GM12872 (cell line): ENCODE data around the gene MYO1F.

Experiments
- CTCF ChIP-seq: IDR thresholded peaks from 3 replicates; pipeline ENCODE4 v1.5.1; 2011; ENCODE audit warnings: low read depth, mild to moderate bottlenecking, low read length, moderate library complexity; ENCODE audit not compliant: insufficient read depth

Gene MYO1F

DNA sequence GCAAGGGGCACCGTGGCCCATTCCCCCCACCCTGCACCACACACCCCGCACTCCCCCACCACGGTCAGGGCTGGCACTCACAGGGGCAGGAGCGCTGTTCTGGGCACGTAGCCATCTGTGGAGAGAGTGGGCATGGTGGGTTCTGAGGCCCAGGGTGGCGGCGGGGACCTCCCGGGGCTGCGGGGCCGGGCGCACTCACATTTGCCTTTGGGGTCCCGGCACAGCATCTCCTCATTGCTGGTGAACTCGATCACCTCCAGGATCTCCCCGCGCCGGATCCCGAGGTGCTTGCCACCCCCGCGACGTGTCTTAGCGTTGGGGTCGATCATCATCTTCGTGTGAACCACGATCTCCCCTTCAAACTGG is 86.9 kb downstream of the MYO1F start:
- no peak for TF ChIP-seq CTCF

- no peak for TF ChIP-seq CTCF
Measured at GRCh38 chr19:8489561-8490394, 87.5 kb downstream of the MYO1F start.

GRCh38 chr19:8488365-8488764 is 88.9 kb downstream of the MYO1F start:
- TF ChIP-seq CTCF: no peak

DNA sequence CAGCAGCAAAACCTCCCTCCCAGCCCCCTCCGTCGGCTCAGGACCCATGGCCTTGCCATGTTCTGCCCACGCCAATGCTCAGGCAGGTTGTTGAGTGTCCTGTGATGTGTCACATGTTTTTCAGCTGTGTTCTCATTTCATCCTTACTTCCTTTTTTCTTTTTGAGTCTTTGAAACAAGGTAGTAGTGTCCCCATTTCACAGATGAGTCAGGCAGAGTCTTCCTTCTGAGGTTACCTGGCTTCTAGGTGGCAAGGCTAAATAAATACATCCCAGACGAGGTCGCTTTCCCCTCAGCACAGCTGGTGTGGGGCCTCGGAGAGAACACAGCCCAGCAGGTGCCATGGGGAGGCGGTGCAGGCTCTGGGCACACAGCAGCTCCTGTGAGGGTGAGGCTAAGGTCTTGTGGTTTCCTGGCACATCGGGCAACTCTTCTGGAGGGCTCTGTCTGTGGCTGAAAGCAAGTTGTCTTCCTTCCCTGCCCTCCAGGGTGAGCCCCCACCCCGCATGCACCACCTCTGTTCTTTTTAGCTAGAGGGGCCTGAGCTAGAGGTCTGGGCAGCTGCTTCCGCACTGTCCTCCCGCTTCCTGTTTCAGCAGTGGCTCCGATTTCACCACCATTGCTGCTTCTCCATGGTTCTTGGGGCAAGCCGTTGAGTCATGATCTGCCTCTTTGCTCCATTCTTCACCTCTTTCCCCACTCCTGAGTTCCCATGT is 89.9 kb downstream of the MYO1F start:
- TF ChIP-seq CTCF: no peak

DNA sequence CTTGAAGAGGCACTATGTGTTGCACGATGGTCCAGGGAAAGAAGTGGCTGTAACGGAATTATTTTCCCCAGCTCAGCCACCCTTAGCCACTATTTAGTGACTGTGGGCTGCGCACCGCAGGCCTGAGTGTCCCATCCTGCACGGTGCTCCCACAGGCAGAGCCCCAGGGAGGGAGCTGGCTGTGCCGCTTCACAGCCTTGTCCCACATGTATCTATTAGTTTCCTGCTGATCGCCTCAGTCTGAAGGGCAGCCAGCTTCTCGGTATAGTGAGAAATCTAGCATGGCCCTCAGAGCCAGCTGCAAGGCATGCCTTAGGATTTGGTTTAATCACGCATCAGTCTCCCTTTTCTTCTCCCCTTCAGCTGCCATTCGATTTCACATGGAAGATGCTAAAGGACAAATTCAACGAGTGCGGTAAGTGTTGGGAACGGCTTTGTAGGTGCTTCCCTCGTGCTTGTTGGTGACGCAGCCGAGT is 90.5 kb downstream of the MYO1F start:
- TF ChIP-seq CTCF: no peak

- no peak for TF ChIP-seq CTCF
Measured at GRCh38 chr19:8485561-8486371, 91.5 kb downstream of the MYO1F start.
